GM11168 (cell line): Measurements from ENCODE around the gene ARCN1.
"Not testable (repeated sequence)": the region's sequence is repeated elsewhere in the genome, so short reads cannot be mapped to it uniquely, and the experiment has no call there.

Experiments used
- in situ Hi-C: fragments of 300-500 bp; cut with MboI; formaldehyde crosslinking; loops from one replicate; pipeline ENCODE4 v1.12.0; 2022; ENCODE audit warnings: low sequenced_read_pairs; ENCODE audit not compliant: unreplicated experiment

The ARCN1 gene

GRCh38 chr11:118544010-118544646 is 28.1 kb upstream of the ARCN1 start:
- in situ Hi-C loops = no loop called here

- in situ Hi-C loops = no loop called here
These were observed 27.6 kb upstream of the ARCN1 start for GRCh38 chr11:118544647-118545010.

GRCh38 chr11:118545533-118545932 is 26.7 kb upstream of the ARCN1 start:
- in situ Hi-C loops = no loop called here

- in situ Hi-C loops = no loop called here
These were observed 25.1 kb upstream of the ARCN1 start for GRCh38 chr11:118547132-118547531.

- in situ Hi-C loops = no loop called here
These were observed 19.9 kb upstream of the ARCN1 start for GRCh38 chr11:118552341-118552740.

GRCh38 chr11:118560806-118561205 is 11.4 kb upstream of the ARCN1 start:
- in situ Hi-C loops = loop anchor here (10.0 kb wide), 1 partner anchor 56 kb away; no protein-coding TSS in a partner anchor

GRCh38 chr11:118565051-118565450 is 7.2 kb upstream of the ARCN1 start:
- in situ Hi-C loops = loop anchor here (10.0 kb wide), 1 partner anchor 60 kb away; no protein-coding TSS in a partner anchor

- in situ Hi-C loops = loop anchor here (10.0 kb wide), 1 partner anchor 65 kb away; no protein-coding TSS in a partner anchor
These were observed 2.5 kb upstream of the ARCN1 start for GRCh38 chr11:118569670-118570069.

- in situ Hi-C loops = no loop called here
These were observed 1.4 kb upstream of the ARCN1 start for GRCh38 chr11:118570787-118571186.

GRCh38 chr11:118571701-118572060 is 528 bp upstream of the ARCN1 start:
- in situ Hi-C loops = not testable (repeated sequence)

- in situ Hi-C loops = no loop called here
These were observed 857 bp downstream of the ARCN1 start for GRCh38 chr11:118572981-118573550.

- in situ Hi-C loops = no loop called here
These were observed 2.4 kb downstream of the ARCN1 start for GRCh38 chr11:118574636-118575035.

GRCh38 chr11:118577995-118578394 is 5.8 kb downstream of the ARCN1 start:
- in situ Hi-C loops = not testable (repeated sequence)

GRCh38 chr11:118581057-118581456 is 8.8 kb downstream of the ARCN1 start:
- in situ Hi-C loops = no loop called here

GRCh38 chr11:118587952-118588351 is 15.7 kb downstream of the ARCN1 start:
- in situ Hi-C loops = no loop called here

- in situ Hi-C loops = no loop called here
These were observed 20.6 kb downstream of the ARCN1 start for GRCh38 chr11:118592616-118593367.

- in situ Hi-C loops = not testable (repeated sequence)
These were observed 22.8 kb downstream of the ARCN1 start for GRCh38 chr11:118594984-118595383.

- in situ Hi-C loops = no loop called here
These were observed 24.3 kb downstream of the ARCN1 start for GRCh38 chr11:118596224-118597146.

GRCh38 chr11:118597556-118597955 is 25.3 kb downstream of the ARCN1 start:
- in situ Hi-C loops = no loop called here

GRCh38 chr11:118602331-118602730 is 30.1 kb downstream of the ARCN1 start:
- in situ Hi-C loops = no loop called here
